CD4-positive, alpha-beta T cell treated with Interleukin-17A for 1 hour (primary cell): ENCODE data around the gene SERAC1.

Experiments used
- DNase-seq: peaks from one replicate; pipeline ENCODE4 v3.0.0-alpha.2; 2020

The SERAC1 gene

GRCh38 chr6:158118886-158119285 is 49.2 kb downstream of the SERAC1 start:
- no peak for DNase-seq

- no peak for DNase-seq
Measured at GRCh38 chr6:158115508-158115907, 52.6 kb downstream of the SERAC1 start.

- no peak for DNase-seq
Measured at GRCh38 chr6:158115102-158115501, 53.0 kb downstream of the SERAC1 start.

- DNase-seq, result no peak
Measured at GRCh38 chr6:158113802-158114201, 54.3 kb downstream of the SERAC1 start.

- DNase-seq, result no peak
Measured at GRCh38 chr6:158111987-158112386, 56.1 kb downstream of the SERAC1 start.

GRCh38 chr6:158110986-158111385 is 57.1 kb downstream of the SERAC1 start:
- DNase-seq, result no peak

GRCh38 chr6:158109748-158110147 is 58.3 kb downstream of the SERAC1 start:
- no peak for DNase-seq

- DNase-seq, result no peak
Measured at GRCh38 chr6:158104696-158105095, 63.4 kb downstream of the SERAC1 start.

GRCh38 chr6:158103228-158103627 is 64.8 kb downstream of the SERAC1 start:
- no peak for DNase-seq

GRCh38 chr6:158095671-158096070 is 72.4 kb downstream of the SERAC1 start:
- DNase-seq, result no peak

GRCh38 chr6:158095031-158095430 is 73.0 kb downstream of the SERAC1 start:
- no peak for DNase-seq

- no peak for DNase-seq
Measured at GRCh38 chr6:158092806-158093205, 75.3 kb downstream of the SERAC1 start.

- DNase-seq, result no peak
Measured at GRCh38 chr6:158087224-158087867, 80.7 kb downstream of the SERAC1 start.

- DNase-seq, result no peak
Measured at GRCh38 chr6:158086504-158087223, 81.4 kb downstream of the SERAC1 start.

GRCh38 chr6:158086054-158086503 is 82.0 kb downstream of the SERAC1 start:
- DNase-seq, result no peak

GRCh38 chr6:158085261-158086053 is 82.6 kb downstream of the SERAC1 start:
- DNase-seq, result no peak

- no peak for DNase-seq
Measured at GRCh38 chr6:158083455-158084325, 84.4 kb downstream of the SERAC1 start.

- DNase-seq, result no peak
Measured at GRCh38 chr6:158081657-158081935, 86.5 kb downstream of the SERAC1 start.

- no peak for DNase-seq
Measured at GRCh38 chr6:158080849-158081656, 87.0 kb downstream of the SERAC1 start.

GRCh38 chr6:158078320-158078719 is 89.7 kb downstream of the SERAC1 start:
- no peak for DNase-seq

GRCh38 chr6:158077676-158078075 is 90.4 kb downstream of the SERAC1 start:
- DNase-seq, result no peak

GRCh38 chr6:158076548-158076947 is 91.5 kb downstream of the SERAC1 start:
- no peak for DNase-seq
